T47D (cell line): ENCODE data around the gene PRPF40B.

ENCODE experiments used
- DNase-seq, 2 experiments: peaks; one replicate each; pipeline versions ENCODE4 v3.0.0 to v3.0.0-alpha.2; 2011 to 2012; ENCODE audit warnings: low read depth in 1 of 2, low spot score in 1 of 2
- JUND ChIP-seq: IDR thresholded peaks from 2 replicates; pipeline ENCODE4 v1.6.1; 2012; ENCODE audit warnings: low read depth
- in situ Hi-C: cut with HindIII; loops from 2 replicates; pipeline ENCODE4 v1.10.0; 2016; ENCODE audit warnings: low sequenced_read_pairs, low pct_unique_long_range_greater_than_20kb

Gene PRPF40B

GRCh38 chr12:49662998-49663843 is 39.9 kb downstream of the PRPF40B start:
- in situ Hi-C loops: no loop called here
- DNase-seq: peak in 1 of 2 experiments; percentile 69
- TF ChIP-seq JUND: no peak

- in situ Hi-C loops: no loop called here
- no peak for DNase-seq
- TF ChIP-seq JUND: no peak
Observed at GRCh38 chr12:49664167-49664566, 40.8 kb downstream of the PRPF40B start.

- no peak for TF ChIP-seq JUND
- in situ Hi-C loops: no loop called here
- no peak for DNase-seq
Observed at GRCh38 chr12:49664591-49665239, 41.4 kb downstream of the PRPF40B start.

GRCh38 chr12:49665384-49665783 is 42.0 kb downstream of the PRPF40B start:
- in situ Hi-C loops: no loop called here
- no peak for TF ChIP-seq JUND
- DNase-seq: no peak

- in situ Hi-C loops: no loop called here
- no peak for TF ChIP-seq JUND
- DNase-seq: no peak
Observed at GRCh38 chr12:49666176-49666575, 42.8 kb downstream of the PRPF40B start.

- TF ChIP-seq JUND: no peak
- in situ Hi-C loops: no loop called here
- DNase-seq: no peak
Observed at GRCh38 chr12:49667325-49668090, 44.1 kb downstream of the PRPF40B start.

GRCh38 chr12:49669796-49670195 is 46.4 kb downstream of the PRPF40B start:
- no peak for TF ChIP-seq JUND
- DNase-seq: no peak
- in situ Hi-C loops: no loop called here

- in situ Hi-C loops: no loop called here
- TF ChIP-seq JUND: no peak
- no peak for DNase-seq
Observed at GRCh38 chr12:49671031-49671765, 47.8 kb downstream of the PRPF40B start.

GRCh38 chr12:49672301-49673217 is 49.2 kb downstream of the PRPF40B start:
- no peak for TF ChIP-seq JUND
- DNase-seq: no peak
- in situ Hi-C loops: no loop called here

- DNase-seq: no peak
- TF ChIP-seq JUND: no peak
- in situ Hi-C loops: no loop called here
Observed at GRCh38 chr12:49673446-49674317, 50.3 kb downstream of the PRPF40B start.

- TF ChIP-seq JUND: no peak
- DNase-seq: no peak
- in situ Hi-C loops: no loop called here
Observed at GRCh38 chr12:49674318-49674981, 51.1 kb downstream of the PRPF40B start.
